Cardiac muscle cell (in vitro differentiated cells and primary cell): Measurements from ENCODE around the gene CNOT4. TPM values are rescaled to one million over a fixed set of nuclear protein-coding genes. Genes with fewer than 3 reads are reported as not detected.

Experiments used
- DNase-seq, 2 donors: peaks; one replicate each; pipeline versions ENCODE4 v3.0.0 to v3.0.0-alpha.2; 2010 to 2017; ENCODE audit warnings: low read depth in 1 of 2, low spot score in 1 of 2
- H3K27ac ChIP-seq: fragments of 200-600 bp; sonication (generic); 2 replicates; pipeline ENCODE4 v1.5.1; 2016
- H3K27me3 ChIP-seq: fragments of 200-600 bp; sonication (generic); 2 replicates; pipeline ENCODE4 v1.6.0; 2016; ENCODE audit warnings: control low read depth
- H3K36me3 ChIP-seq: fragments of 200-600 bp; sonication (generic); 2 replicates; pipeline ENCODE4 v1.5.1; 2016; ENCODE audit warnings: control low read depth
- H3K4me1 ChIP-seq: fragments of 200-600 bp; sonication (generic); 2 replicates; pipeline ENCODE4 v1.8.1; 2017; ENCODE audit warnings: low read depth, mild to moderate bottlenecking, mixed run types
- H3K4me3 ChIP-seq: fragments of 200-600 bp; sonication (generic); 2 replicates; pipeline ENCODE4 v1.5.1; 2016; ENCODE audit warnings: mild to moderate bottlenecking
- H3K9me3 ChIP-seq: fragments of 200-600 bp; sonication (generic); 2 replicates; pipeline ENCODE4 v1.5.1; 2017; ENCODE audit warnings: low read depth, mild to moderate bottlenecking, control low read depth
- polyA plus RNA-seq: library from polyadenylated mRNA; unstranded; fragments of >200 nt; fragmentation: Nextera tagmentation; extraction: Ambion mirVana; gene quantifications from 2 replicates; pipeline ENCODE4 v1.2.1, GENCODE V29; 2016
- total RNA-seq: library from RNA; depleted of rRNA; stranded (reverse); fragments of >200 nt; gene quantifications from 2 replicates; pipeline ENCODE4 v1.2.3, GENCODE V29; 2016
- TF ChIP-seq, protein P1 (sequence below): IDR thresholded peaks from 2 replicates; pipeline ENCODE4 v1.5.1; 2012; ENCODE audit warnings: low read depth, mild to moderate bottlenecking, low read length

CNOT4 gene
- total and polyA plus RNA-seq, 2 experiments from 2014 or later = 14.5 to 23.6 TPM

DNA sequence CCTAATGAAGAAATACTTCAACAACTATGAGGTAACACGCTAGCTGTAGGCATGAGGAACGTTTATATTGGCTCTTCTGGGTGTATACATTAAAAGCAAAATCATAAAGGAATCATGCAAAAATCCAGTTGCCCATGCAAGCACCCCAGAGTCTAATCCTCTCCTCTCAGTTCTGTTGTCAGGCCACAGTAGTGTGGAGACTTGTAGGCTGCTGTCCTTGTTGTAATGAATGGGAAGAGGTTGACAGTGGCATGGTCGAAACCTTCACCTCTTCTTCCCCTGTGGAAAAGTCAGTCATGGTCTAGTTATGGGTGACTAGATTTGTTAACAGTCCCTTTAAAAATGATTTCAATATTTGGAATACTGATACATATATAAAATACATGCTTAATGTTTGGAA lies 121.3 kb downstream of the CNOT4 start:
- no peak for DNase-seq
- TF ChIP-seq, protein P1, sequence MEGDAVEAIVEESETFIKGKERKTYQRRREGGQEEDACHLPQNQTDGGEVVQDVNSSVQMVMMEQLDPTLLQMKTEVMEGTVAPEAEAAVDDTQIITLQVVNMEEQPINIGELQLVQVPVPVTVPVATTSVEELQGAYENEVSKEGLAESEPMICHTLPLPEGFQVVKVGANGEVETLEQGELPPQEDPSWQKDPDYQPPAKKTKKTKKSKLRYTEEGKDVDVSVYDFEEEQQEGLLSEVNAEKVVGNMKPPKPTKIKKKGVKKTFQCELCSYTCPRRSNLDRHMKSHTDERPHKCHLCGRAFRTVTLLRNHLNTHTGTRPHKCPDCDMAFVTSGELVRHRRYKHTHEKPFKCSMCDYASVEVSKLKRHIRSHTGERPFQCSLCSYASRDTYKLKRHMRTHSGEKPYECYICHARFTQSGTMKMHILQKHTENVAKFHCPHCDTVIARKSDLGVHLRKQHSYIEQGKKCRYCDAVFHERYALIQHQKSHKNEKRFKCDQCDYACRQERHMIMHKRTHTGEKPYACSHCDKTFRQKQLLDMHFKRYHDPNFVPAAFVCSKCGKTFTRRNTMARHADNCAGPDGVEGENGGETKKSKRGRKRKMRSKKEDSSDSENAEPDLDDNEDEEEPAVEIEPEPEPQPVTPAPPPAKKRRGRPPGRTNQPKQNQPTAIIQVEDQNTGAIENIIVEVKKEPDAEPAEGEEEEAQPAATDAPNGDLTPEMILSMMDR = no peak
- Histone ChIP-seq H3K4me3 (no peak overlapping the region), H3K9me3 (no peaks in the 10 kb centered on the region), H3K27ac (no peak overlapping the region), H3K36me3 (peaks cover 11% of the 10 kb centered on the region), H3K4me1 (no peaks in the 10 kb centered on the region), H3K27me3 (no peaks in the 10 kb centered on the region)

DNA sequence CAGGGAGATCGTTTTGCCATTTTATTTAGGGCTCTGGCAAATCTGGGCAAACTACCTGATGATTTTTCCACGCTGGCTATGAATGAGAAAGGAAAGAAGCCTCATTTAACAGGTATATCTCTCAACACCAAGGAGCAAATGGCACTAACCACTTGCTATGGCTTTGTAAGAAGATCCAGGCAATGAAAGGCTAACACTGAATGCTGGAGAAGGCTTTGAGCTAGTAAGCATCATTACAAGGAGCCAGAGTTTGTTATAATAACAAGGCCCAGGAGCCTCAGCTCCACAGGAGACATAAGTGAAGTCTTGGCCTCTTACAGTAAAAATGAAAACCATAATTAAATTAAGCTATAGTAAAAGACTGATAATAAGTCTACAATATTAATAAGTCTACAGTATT lies 123.1 kb downstream of the CNOT4 start:
- Histone ChIP-seq H3K4me3 (no peak overlapping the region), H3K27ac (no peak overlapping the region), H3K36me3 (peaks cover 4% of the 10 kb centered on the region), H3K27me3 (no peaks in the 10 kb centered on the region), H3K4me1 (no peaks in the 10 kb centered on the region), H3K9me3 (no peaks in the 10 kb centered on the region)
- TF ChIP-seq, protein P1 = no peak
- no peak for DNase-seq

DNA sequence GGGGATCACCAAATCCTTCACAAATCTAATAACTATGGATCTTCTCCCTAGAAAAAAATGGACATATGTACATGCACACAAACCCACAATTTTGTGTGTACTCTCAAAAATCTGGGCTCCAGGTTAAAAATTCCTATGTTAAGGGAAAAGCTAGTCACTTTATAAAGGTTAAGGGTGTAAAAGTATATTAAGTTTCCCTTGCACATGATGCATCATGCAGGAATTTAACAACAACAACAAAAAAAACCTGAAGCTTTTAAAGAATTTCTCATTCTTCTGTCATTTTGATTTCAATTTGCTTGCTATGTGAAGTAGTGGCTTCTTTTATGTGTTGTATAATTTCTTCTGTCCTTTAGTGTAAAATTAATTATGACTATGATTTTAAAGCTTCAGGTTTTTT lies 123.7 kb downstream of the CNOT4 start:
- DNase-seq = no peak
- no peaks in the 10 kb centered on the region for H3K27me3 ChIP-seq
- peaks cover 4% of the 10 kb centered on the region for H3K36me3 ChIP-seq
- no peaks in the 10 kb centered on the region for H3K4me1 ChIP-seq
- no peak overlapping the region for H3K4me3 ChIP-seq
- H3K27ac ChIP-seq = no peak overlapping the region
- TF ChIP-seq, protein P1 = no peak
- H3K9me3 ChIP-seq = no peaks in the 10 kb centered on the region

DNA sequence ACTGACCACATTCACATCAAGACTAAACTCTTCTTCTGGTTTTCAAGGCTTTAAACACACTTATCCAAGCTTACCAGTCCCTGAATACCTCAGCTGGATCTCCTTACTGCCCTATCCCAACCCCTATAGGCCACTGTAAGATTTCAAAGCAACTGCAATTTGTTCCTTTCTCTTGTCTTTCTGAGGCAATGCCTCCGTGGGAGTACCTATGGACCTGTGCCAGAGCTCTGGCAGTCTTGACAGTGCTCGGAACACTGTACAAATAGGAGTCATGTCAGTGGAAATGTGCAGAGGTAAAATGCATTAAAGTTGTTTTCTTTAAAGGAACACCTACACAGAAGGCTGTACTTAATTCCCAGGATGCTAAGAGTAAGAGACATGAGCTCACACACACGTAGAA lies 124.7 kb downstream of the CNOT4 start:
- no peak overlapping the region for H3K27ac ChIP-seq
- H3K4me3 ChIP-seq = no peak overlapping the region
- H3K27me3 ChIP-seq = no peaks in the 10 kb centered on the region
- H3K4me1 ChIP-seq = no peaks in the 10 kb centered on the region
- TF ChIP-seq, protein P1 = no peak
- peak in 1 of 2 donors; percentile 90 for DNase-seq
- peaks cover 4% of the 10 kb centered on the region for H3K36me3 ChIP-seq
- no peaks in the 10 kb centered on the region for H3K9me3 ChIP-seq

DNA sequence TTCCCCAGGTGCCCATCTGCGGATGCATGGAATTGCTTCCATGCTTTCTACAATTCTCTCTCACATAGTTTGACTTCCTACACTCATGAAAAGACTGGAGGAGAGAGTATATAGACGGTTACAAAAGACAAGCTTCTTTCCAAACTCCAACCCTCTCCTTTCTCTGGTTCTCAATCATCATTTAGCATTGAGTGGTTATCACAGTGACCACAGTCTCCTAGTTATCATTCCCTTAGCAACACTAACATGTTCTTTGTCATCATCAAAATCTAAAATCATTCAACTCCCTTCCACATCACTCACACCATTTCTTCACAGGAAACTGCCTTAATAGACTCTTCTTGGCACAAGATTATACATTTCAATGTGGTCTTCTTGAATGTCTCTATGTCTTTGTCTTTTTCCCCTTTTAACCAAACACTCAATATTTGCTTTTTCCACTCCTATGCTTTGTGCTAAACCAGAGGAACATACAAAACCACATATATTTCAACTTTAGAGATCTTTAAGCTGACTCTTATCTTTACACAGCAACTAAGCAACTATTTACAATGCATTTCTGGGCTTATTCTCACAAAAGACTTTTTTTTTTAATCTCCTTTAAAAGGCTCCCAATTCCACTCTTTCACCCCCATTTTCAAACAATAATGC lies 126.3 kb downstream of the CNOT4 start:
- no peak overlapping the region for H3K4me3 ChIP-seq
- TF ChIP-seq, protein P1 = no peak
- H3K36me3 ChIP-seq = peaks cover 4% of the 10 kb centered on the region
- H3K27me3 ChIP-seq = no peaks in the 10 kb centered on the region
- no peaks in the 10 kb centered on the region for H3K9me3 ChIP-seq
- H3K4me1 ChIP-seq = no peaks in the 10 kb centered on the region
- H3K27ac ChIP-seq = no peak overlapping the region
- no peak for DNase-seq
